A549 (cell line): ENCODE results near the gene RNPS1. TPM values are rescaled to one million over a fixed set of nuclear protein-coding genes. Genes with fewer than 3 reads are reported as not detected.

Experiments
- ATAC-seq, 2 experiments: fragments of 200-7000 bp in 1 of 2; fragments of >200 bp in 1 of 2; cut with Nextera tagmentation in 1 of 2; cut with Tn5 transposase in 1 of 2; 3 replicates each; pipeline versions ENCODE4 v1.8.0 to v1.9.1; 2018 to 2020; ENCODE audit warnings: mild to moderate bottlenecking in 1 of 2, moderate library complexity in 1 of 2
- CTCF ChIA-PET: fragments of 300-600 bp; sonication (Branson Sonifier 250); formaldehyde crosslinking; extraction: SDS; loops from one replicate; lab custom pipeline; 2021; ENCODE audit warnings: antibody characterized with exemption, inconsistent platforms; lab: Yijun Ruan, JAX
- POLR2A ChIA-PET: fragments of 350-600 bp; formaldehyde crosslinking; extraction: SDS; loops from one replicate; lab custom pipeline; 2021; ENCODE audit warnings: antibody characterized with exemption, inconsistent platforms; lab: Yijun Ruan, JAX
- DNase-seq, 2 experiments: peaks; one replicate each; pipeline versions ENCODE4 v3.0.0 to v3.0.0-alpha.2; 2011 to 2016; ENCODE audit warnings: low read depth in 1 of 2, low spot score in 1 of 2
- FAIRE-seq: peaks from 2 replicates; lab custom pipeline; 2011; peaks lifted over from hg19 to GRCh38; lab: Jason Lieb, UNC
- H3K27ac ChIP-seq, 2 experiments: fragments of >200 bp; sonication (Bioruptor Twin); formaldehyde crosslinking; 3 replicates each; pipeline ENCODE4 v1.5.1; 2016 to 2017
- H3K4me1 ChIP-seq: fragments of >200 bp; sonication (Bioruptor Twin); formaldehyde crosslinking; 3 replicates; pipeline ENCODE4 v1.6.1; 2016
- H3K4me2 ChIP-seq: fragments of >200 bp; sonication (Bioruptor Twin); formaldehyde crosslinking; 3 replicates; pipeline ENCODE4 v1.6.1; 2016
- H3K4me3 ChIP-seq: fragments of >200 bp; sonication (Bioruptor Twin); formaldehyde crosslinking; 3 replicates; pipeline ENCODE4 v1.5.1; 2016
- H3K9me3 ChIP-seq: fragments of >200 bp; sonication (Bioruptor Twin); formaldehyde crosslinking; 3 replicates; pipeline ENCODE4 v1.6.1; 2016
- CEBPB ChIP-seq, 2 experiments: fragments of >200 bp in 1 of 2; sonication (Bioruptor Twin) in 1 of 2; formaldehyde crosslinking in 1 of 2; IDR thresholded peaks; 2 replicates each; pipeline ENCODE4 v1.6.1; 2012 to 2016
- EHF ChIP-seq: fragments of 250-450 bp; sonication (Bioruptor Pico); IDR thresholded peaks from 2 replicates; pipeline ENCODE4 v1.5.0; 2020; ENCODE audit warnings: mild to moderate bottlenecking
- ELK1 ChIP-seq: fragments of 150-350 bp; IDR thresholded peaks from 2 replicates; pipeline ENCODE4 v1.6.1; 2014; ENCODE audit warnings: low read depth, mild to moderate bottlenecking, low read length
- FOSB ChIP-seq: fragments of 250-450 bp; sonication (Bioruptor Pico); IDR thresholded peaks from 2 replicates; pipeline ENCODE4 v1.5.0; 2020; ENCODE audit warnings: mild to moderate bottlenecking, moderate library complexity
- FOXS1 ChIP-seq: fragments of 250-450 bp; sonication (Bioruptor Pico); IDR thresholded peaks from 2 replicates; pipeline ENCODE4 v1.5.0; 2020; ENCODE audit warnings: mild to moderate bottlenecking, moderate library complexity
- HES2 ChIP-seq: fragments of >200 bp; sonication (Bioruptor Twin); formaldehyde crosslinking; IDR thresholded peaks from 2 replicates; pipeline ENCODE4 v1.6.1; 2016
- JUNB ChIP-seq: fragments of >200 bp; sonication (Bioruptor Twin); formaldehyde crosslinking; IDR thresholded peaks from 2 replicates; pipeline ENCODE4 v1.6.1; 2016
- KDM1A ChIP-seq: fragments of 200-600 bp; sonication (generic); IDR thresholded peaks from 2 replicates; pipeline ENCODE4 v1.6.1; 2016; ENCODE audit warnings: low read depth, mild to moderate bottlenecking
- MAZ ChIP-seq: fragments of 150-350 bp; IDR thresholded peaks from 2 replicates; pipeline ENCODE4 v1.6.1; 2014; ENCODE audit warnings: antibody characterized with exemption, low read depth, low read length, borderline replicate concordance
- NFE2L2 ChIP-seq: fragments of 150-350 bp; conservative IDR thresholded peaks from 2 replicates; pipeline ENCODE4 v1.6.1; 2014; ENCODE audit warnings: low read length
- PBX3 ChIP-seq: IDR thresholded peaks from 2 replicates; pipeline ENCODE4 v1.6.1; 2012
- PHF8 ChIP-seq: fragments of 200-600 bp; sonication (generic); IDR thresholded peaks from 2 replicates; pipeline ENCODE4 v1.6.1; 2016; ENCODE audit warnings: low read depth, mild to moderate bottlenecking, antibody characterized with exemption, moderate library complexity, borderline replicate concordance
- POLR2A ChIP-seq: IDR thresholded peaks from 2 replicates; pipeline ENCODE4 v1.6.1; 2012; ENCODE audit warnings: mild to moderate bottlenecking, low read length
- POLR2AphosphoS2 ChIP-seq: conservative IDR thresholded peaks from 2 replicates; pipeline ENCODE4 v1.6.1; 2012; ENCODE audit warnings: low read length, improper control_type of control experiment, inconsistent platforms
- RARB ChIP-seq: fragments of 250-450 bp; sonication (Bioruptor Pico); IDR thresholded peaks from 2 replicates; pipeline ENCODE4 v1.8.0; 2021; ENCODE audit warnings: mild to moderate bottlenecking, moderate library complexity
- RCOR1 ChIP-seq: fragments of 150-350 bp; IDR thresholded peaks from 2 replicates; pipeline ENCODE4 v1.6.1; 2014; ENCODE audit warnings: antibody characterized with exemption, low read length, low read depth
- REST ChIP-seq: fragments of 200-600 bp; sonication (generic); IDR thresholded peaks from 2 replicates; pipeline ENCODE4 v1.6.1; 2016; ENCODE audit warnings: antibody characterized with exemption, mild to moderate bottlenecking, moderate library complexity
- RFX5 ChIP-seq: fragments of 450-650 bp; IDR thresholded peaks from 2 replicates; pipeline ENCODE4 v1.7.1; 2014; ENCODE audit warnings: antibody characterized with exemption, mild to moderate bottlenecking, moderate library complexity
- RNF2 ChIP-seq: fragments of 200-600 bp; sonication (generic); IDR thresholded peaks from 2 replicates; pipeline ENCODE4 v1.6.1; 2016; ENCODE audit warnings: low read depth, mild to moderate bottlenecking, antibody characterized with exemption, moderate library complexity, borderline replicate concordance
- SMC3 ChIP-seq: fragments of >200 bp; sonication (Bioruptor Twin); formaldehyde crosslinking; IDR thresholded peaks from 3 replicates; pipeline ENCODE4 v1.6.1; 2018; ENCODE audit warnings: inconsistent platforms
- SREBF2 ChIP-seq: fragments of 450-650 bp; IDR thresholded peaks from 2 replicates; pipeline ENCODE4 v1.6.1; 2014; ENCODE audit warnings: mild to moderate bottlenecking, moderate library complexity
- TP53 ChIP-seq: fragments of 250-450 bp; sonication (Bioruptor Pico); IDR thresholded peaks from 2 replicates; pipeline ENCODE4 v1.5.0; 2021; ENCODE audit warnings: mild to moderate bottlenecking, moderate library complexity
- whole genome bisulfite sequencing: methylation state at CpG from one replicate; pipeline ENCODE4 v1.1.6; 2017; ENCODE audit errors: missing lambda C conversion rate; 5-methylcytosine and 5-hydroxymethylcytosine counted together
- polyA plus RNA-seq, 4 experiments: library from polyadenylated mRNA; depleted of rRNA in 3 of 4; stranded (reverse); fragments of >200 nt; fragmentation: RNase III in 1 of 4; extraction: RNeasy Plus Mini Kit Qiagen cat#74134 plus additional on column Dnase treatment in 1 of 4; gene quantifications; 2 replicates in 3 of 4; 3 replicates in 1 of 4; pipeline ENCODE4 v1.2.3, GENCODE V29; 2011 to 2017

The RNPS1 gene
- polyA plus RNA-seq, 2 of the 4 experiments (the other 2 are of a cell fraction), result 183 to 200 TPM

GRCh38 chr16:2235695-2236336 lies 32.1 kb downstream of the RNPS1 start:
- TF ChIP-seq PBX3 (peak; percentile 26; the same call in 1 of the 2 replicates), RNF2 (no peak), POLR2A (0 out of 2 replicates have a peak, but pooled peaks have one; percentile 3)
- Histone ChIP-seq H3K4me3 (no peak overlapping the region), H3K4me2 (no peak overlapping the region), H3K4me1 (no peaks in the 10 kb centered on the region), H3K9me3 (no peaks in the 10 kb centered on the region), H3K27ac (0 out of 6 replicates have a peak overlapping the region, but pooled peaks of 1 of the 2 experiments have one; percentile 7)
- FAIRE-seq (no peak), DNase-seq (no peak), ATAC-seq (peak; percentile 2 to 4; a peak in 4 of 6 replicates)
- ChIA-PET CTCF (interaction anchor here (0.9 kb wide), 1 partner anchor 9 kb away, joined by 3 read pairs; no protein-coding TSS in a partner anchor), POLR2A (interaction anchor here (0.9 to 1.3 kb wide), 2 partner anchors 16 to 80 kb away, joined by 3 to 4 read pairs; partner anchors contain the start of genes ECI1 and TRAF7)
- whole genome bisulfite sequencing, result 74% methylated on average over 13 of the region's 19 CpGs

- Histone ChIP-seq H3K27ac (no peak overlapping the region), H3K4me3 (no peak overlapping the region)
- CTCF ChIA-PET, result no interaction called here
- 92% methylated on average over 28 of the region's 28 CpGs for WGBS
- POLR2A ChIA-PET, result interaction anchor here (1.3 kb wide), 1 partner anchor 16 kb away, joined by 4 read pairs; the partner anchor contains the start of gene ECI1
- TF ChIP-seq PHF8 (no peak), POLR2A (no peak), TP53 (CRISPR knock-in tag) (no peak), KDM1A (no peak), POLR2AphosphoS2 (0 out of 2 replicates have a peak, but pooled peaks have one; percentile 62), RCOR1 (no peak), JUNB (no peak)
- TF ChIP-seq, all 56 proteins: peak for 1
- H3K4me2 ChIP-seq, result no peak overlapping the region
- H3K4me1 ChIP-seq, result no peaks in the 10 kb centered on the region
- DNase-seq (no peak), FAIRE-seq (no peak), ATAC-seq (no peak; a peak in 1 of 6 replicates)
- H3K9me3 ChIP-seq, result no peaks in the 10 kb centered on the region
Observed at GRCh38 chr16:2235234-2235651, 32.7 kb downstream of the RNPS1 start.

- ATAC-seq (no peak), FAIRE-seq (no peak), DNase-seq (no peak)
- H3K4me2 ChIP-seq, result no peak overlapping the region
- no peaks in the 10 kb centered on the region for H3K4me1 ChIP-seq
- H3K27ac ChIP-seq, result no peak overlapping the region
- H3K9me3 ChIP-seq, result no peaks in the 10 kb centered on the region
- ChIA-PET CTCF (interaction anchor here (0.8 to 1.0 kb wide), 2 partner anchors 17 to 267 kb away, joined by 3 read pairs; partner anchors contain the start of gene ECI1), POLR2A (no interaction called here)
- WGBS, result 97% methylated on average over 9 of the region's 18 CpGs
- H3K4me3 ChIP-seq, result no peak overlapping the region
- TF ChIP-seq JUNB (no peak), NFE2L2 (no peak), TP53 (CRISPR knock-in tag) (no peak), ELK1 (no peak), CEBPB (IDR thresholded peaks at IDR 0.05) (no peak), HES2 (no peak), RARB (CRISPR knock-in tag) (no peak), SMC3 (no peak), RNF2 (no peak), MAZ (no peak), FOXS1 (CRISPR knock-in tag) (no peak), REST (no peak), FOSB (no peak), RFX5 (no peak), EHF (CRISPR knock-in tag) (no peak), SREBF2 (no peak), POLR2AphosphoS2 (no peak; the same call in 1 of the 2 replicates)
Observed at GRCh38 chr16:2234813-2235170, 33.1 kb downstream of the RNPS1 start.
